Stimulated activated CD8-positive, alpha-beta memory T cell treated with anti-CD3 and anti-CD28 coated beads, Interleukin-15, amount 100 ng/mL, for 4 hours (primary cell): ENCODE data around the gene TMEM233.

Experiments used
- DNase-seq, 2 donors: peaks; one replicate each; pipeline ENCODE4 v3.0.0-alpha.2; 2020; ENCODE audit warnings: low read depth in 2 of 2

The TMEM233 gene

GRCh38 chr12:119681728-119682638 is 88.4 kb downstream of the TMEM233 start:
- DNase-seq, result no peak

GRCh38 chr12:119682639-119683252 is 89.2 kb downstream of the TMEM233 start:
- no peak for DNase-seq

GRCh38 chr12:119683413-119683812 is 89.8 kb downstream of the TMEM233 start:
- no peak for DNase-seq

- DNase-seq, result no peak
Measured at GRCh38 chr12:119683816-119684215, 90.2 kb downstream of the TMEM233 start.

- no peak for DNase-seq
Measured at GRCh38 chr12:119684711-119685369, 91.3 kb downstream of the TMEM233 start.

GRCh38 chr12:119685375-119685774 is 91.8 kb downstream of the TMEM233 start:
- no peak for DNase-seq

GRCh38 chr12:119686355-119686754 is 92.8 kb downstream of the TMEM233 start:
- DNase-seq, result no peak

- no peak for DNase-seq
Measured at GRCh38 chr12:119686776-119687175, 93.2 kb downstream of the TMEM233 start.

GRCh38 chr12:119687406-119687805 is 93.8 kb downstream of the TMEM233 start:
- DNase-seq, result no peak

- DNase-seq, result no peak
Measured at GRCh38 chr12:119687879-119688278, 94.3 kb downstream of the TMEM233 start.

- no peak for DNase-seq
Measured at GRCh38 chr12:119689935-119690500, 96.4 kb downstream of the TMEM233 start.

- no peak for DNase-seq
Measured at GRCh38 chr12:119691202-119691810, 97.7 kb downstream of the TMEM233 start.

- DNase-seq, result no peak
Measured at GRCh38 chr12:119692410-119692809, 98.8 kb downstream of the TMEM233 start.
